Stimulated activated naive CD8-positive, alpha-beta T cell treated with anti-CD3 and anti-CD28 coated beads, Interleukin-15, Interleukin-2, amounts not matched to agents 100 ng/mL and 50 ng/mL, for 24 hours (primary cell): ENCODE data around the gene CAMTA1.
"Not testable (repeated sequence)": the region's sequence is repeated elsewhere in the genome, so short reads cannot be mapped to it uniquely, and the experiment has no call there.

Source experiments
- H3K27ac Mint-ChIP-seq: one replicate; pipeline ENCODE4 v1.8.0; 2021; ENCODE audit warnings: mild to moderate bottlenecking, mixed read lengths
- H3K27me3 Mint-ChIP-seq: one replicate; pipeline ENCODE4 v1.8.0; 2021; ENCODE audit warnings: mixed read lengths
- H3K36me3 Mint-ChIP-seq: one replicate; pipeline ENCODE4 v1.8.0; 2021; ENCODE audit warnings: low read depth, mixed read lengths
- H3K4me1 Mint-ChIP-seq: one replicate; pipeline ENCODE4 v1.8.0; 2021; ENCODE audit warnings: low read depth, mixed read lengths
- H3K4me3 Mint-ChIP-seq: one replicate; pipeline ENCODE4 v1.8.0; 2021; ENCODE audit warnings: mild to moderate bottlenecking, mixed read lengths
- H3K9me3 Mint-ChIP-seq: one replicate; pipeline ENCODE4 v1.8.0; 2021; ENCODE audit warnings: mixed read lengths

CAMTA1 gene

GRCh38 chr1:6790146-6790545 is 4.9 kb downstream of the CAMTA1 start:
- no peak overlapping the region for H3K4me3 Mint-ChIP-seq
- no peak overlapping the region for H3K27ac Mint-ChIP-seq
- peaks cover 27% of the 10 kb centered on the region for H3K36me3 Mint-ChIP-seq
- no peaks in the 10 kb centered on the region for H3K9me3 Mint-ChIP-seq
- peaks cover 53% of the 10 kb centered on the region for H3K4me1 Mint-ChIP-seq
- H3K27me3 Mint-ChIP-seq, result no peaks in the 10 kb centered on the region

DNA sequence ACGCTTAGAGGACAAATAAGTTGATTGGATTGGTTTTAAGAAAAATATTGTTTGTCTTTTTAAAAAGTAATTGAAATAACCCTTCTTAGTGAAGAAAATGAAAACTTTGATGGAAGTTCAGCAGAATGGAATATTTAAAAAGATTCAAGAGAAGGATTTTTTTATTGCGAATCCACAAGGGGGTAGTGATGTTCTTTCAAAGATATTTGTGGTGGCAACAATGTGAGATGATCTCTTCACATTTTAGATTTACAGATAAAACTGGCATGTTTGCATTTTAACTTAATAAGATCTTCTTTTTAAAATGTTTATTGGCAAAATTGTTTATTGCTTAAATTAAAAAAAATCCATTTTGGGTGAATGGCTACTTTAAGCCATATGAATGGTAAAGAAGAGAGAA is 8.9 kb downstream of the CAMTA1 start:
- no peak overlapping the region for H3K4me3 Mint-ChIP-seq

DNA sequence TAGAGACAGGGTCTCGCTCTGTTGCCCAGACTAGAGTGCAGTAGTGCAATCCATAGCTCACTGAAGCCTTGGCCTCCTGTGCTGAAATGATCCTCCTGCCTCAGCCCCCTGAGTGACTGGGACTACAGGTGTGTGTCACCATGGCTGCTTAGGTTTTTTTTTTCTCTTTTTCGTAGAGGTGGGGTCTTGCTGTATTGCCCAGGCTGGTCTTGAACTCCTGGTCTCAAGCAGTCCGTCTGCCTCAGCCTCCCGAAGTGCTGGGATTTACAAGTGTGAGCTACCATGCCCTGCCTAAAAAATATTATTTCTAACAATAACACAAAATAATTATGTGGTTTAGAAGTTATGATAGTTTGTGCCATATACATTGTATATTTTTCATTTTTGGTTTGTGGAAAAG is 9.9 kb downstream of the CAMTA1 start:
- Mint-ChIP-seq H3K27me3 (no peaks in the 10 kb centered on the region), H3K9me3 (no peaks in the 10 kb centered on the region), H3K4me1 (peaks cover 16% of the 10 kb centered on the region), H3K36me3 (peaks cover 20% of the 10 kb centered on the region), H3K27ac (no peak overlapping the region), H3K4me3 (no peak overlapping the region)

More for the DNA sequence above, 8.9 kb downstream of the CAMTA1 start:
- H3K9me3 Mint-ChIP-seq, result no peaks in the 10 kb centered on the region
- H3K27me3 Mint-ChIP-seq, result no peaks in the 10 kb centered on the region
- H3K4me1 Mint-ChIP-seq, result peaks cover 22% of the 10 kb centered on the region
- H3K27ac Mint-ChIP-seq, result no peak overlapping the region
- peaks cover 17% of the 10 kb centered on the region for H3K36me3 Mint-ChIP-seq

GRCh38 chr1:6795661-6796060 is 10.4 kb downstream of the CAMTA1 start:
- Mint-ChIP-seq H3K4me1 (peaks cover 16% of the 10 kb centered on the region), H3K27me3 (no peaks in the 10 kb centered on the region), H3K36me3 (peaks cover 20% of the 10 kb centered on the region), H3K27ac (no peak overlapping the region), H3K4me3 (no peak overlapping the region), H3K9me3 (no peaks in the 10 kb centered on the region)

DNA sequence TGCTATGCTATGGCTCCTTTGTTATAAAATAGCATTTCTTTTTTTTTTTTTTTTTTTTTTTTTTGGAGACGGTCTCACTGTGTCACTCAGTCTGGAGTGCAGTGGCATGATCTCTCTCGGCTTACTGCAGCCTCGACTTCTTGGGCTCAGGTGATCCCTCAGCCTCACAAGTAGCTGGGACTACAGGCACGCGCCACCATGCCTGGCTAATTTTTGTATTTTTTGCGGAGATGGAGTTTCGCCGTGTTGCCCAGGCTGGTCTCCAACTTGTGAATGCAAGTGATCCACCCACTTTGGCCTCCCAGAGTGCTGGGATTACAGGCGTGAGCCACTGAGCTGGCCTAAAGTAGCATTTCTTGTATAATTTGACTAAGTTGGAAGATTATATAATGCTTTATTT is 10.8 kb downstream of the CAMTA1 start:
- Mint-ChIP-seq H3K4me3 (no peak overlapping the region), H3K27me3 (no peaks in the 10 kb centered on the region), H3K36me3 (peaks cover 20% of the 10 kb centered on the region), H3K4me1 (peaks cover 16% of the 10 kb centered on the region), H3K27ac (no peak overlapping the region), H3K9me3 (no peaks in the 10 kb centered on the region)

DNA sequence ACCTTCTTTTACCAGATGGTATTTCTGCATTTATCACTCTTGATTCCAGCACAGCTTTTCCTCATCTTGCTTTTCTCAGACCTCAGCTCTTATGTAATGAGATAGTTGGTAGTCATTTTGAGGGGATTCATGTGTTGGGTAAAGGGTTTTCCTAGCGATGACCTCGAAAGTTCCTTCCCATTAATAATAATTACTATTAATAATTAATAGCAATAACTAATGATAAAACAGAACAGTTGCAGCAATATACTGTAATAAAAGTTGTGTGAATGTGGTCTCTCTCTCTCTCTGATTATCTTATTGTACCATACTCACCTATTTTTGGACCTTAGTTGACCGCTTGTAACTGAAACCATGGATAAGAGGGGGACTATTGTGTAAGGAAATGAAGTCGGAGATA is 14.2 kb downstream of the CAMTA1 start:
- no peak overlapping the region for H3K27ac Mint-ChIP-seq

GRCh38 chr1:6800745-6801144 is 15.5 kb downstream of the CAMTA1 start:
- Mint-ChIP-seq H3K27me3 (no peaks in the 10 kb centered on the region), H3K27ac (no peak overlapping the region), H3K4me1 (peaks cover 28% of the 10 kb centered on the region), H3K9me3 (no peaks in the 10 kb centered on the region), H3K36me3 (peaks cover 10% of the 10 kb centered on the region), H3K4me3 (no peak overlapping the region)

More for the DNA sequence above, 14.2 kb downstream of the CAMTA1 start:
- Mint-ChIP-seq H3K27me3 (no peaks in the 10 kb centered on the region), H3K9me3 (no peaks in the 10 kb centered on the region), H3K4me1 (peaks cover 28% of the 10 kb centered on the region), H3K36me3 (peaks cover 10% of the 10 kb centered on the region), H3K4me3 (no peak overlapping the region)

DNA sequence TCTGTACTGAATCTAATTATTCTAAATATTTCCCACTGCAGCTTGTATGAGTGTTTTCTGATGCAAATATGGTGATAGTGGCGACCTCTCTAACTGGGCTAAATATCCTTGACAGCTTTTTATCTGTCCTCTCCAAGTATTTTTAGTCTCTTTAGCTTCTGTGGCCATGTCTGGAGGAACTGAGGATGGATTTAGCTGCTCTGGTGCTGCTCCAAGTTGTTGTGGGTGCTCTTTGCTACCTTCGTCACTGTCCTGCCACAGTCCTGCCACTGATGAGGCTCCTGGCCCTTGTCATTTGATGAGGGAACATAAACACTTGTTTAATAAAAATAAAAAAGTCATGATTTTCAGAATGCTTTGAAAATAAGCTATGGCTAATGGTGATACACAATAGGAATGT is 15.9 kb downstream of the CAMTA1 start:
- Mint-ChIP-seq H3K4me3 (no peak overlapping the region), H3K9me3 (no peaks in the 10 kb centered on the region), H3K27ac (no peak overlapping the region), H3K27me3 (no peaks in the 10 kb centered on the region), H3K36me3 (peaks cover 10% of the 10 kb centered on the region), H3K4me1 (peaks cover 28% of the 10 kb centered on the region)

GRCh38 chr1:6801966-6802365 is 16.7 kb downstream of the CAMTA1 start:
- no peaks in the 10 kb centered on the region for H3K27me3 Mint-ChIP-seq
- peaks cover 5% of the 10 kb centered on the region for H3K36me3 Mint-ChIP-seq
- H3K27ac Mint-ChIP-seq, result no peak overlapping the region
- H3K9me3 Mint-ChIP-seq, result no peaks in the 10 kb centered on the region
- H3K4me1 Mint-ChIP-seq, result peaks cover 28% of the 10 kb centered on the region
- no peak overlapping the region for H3K4me3 Mint-ChIP-seq

DNA sequence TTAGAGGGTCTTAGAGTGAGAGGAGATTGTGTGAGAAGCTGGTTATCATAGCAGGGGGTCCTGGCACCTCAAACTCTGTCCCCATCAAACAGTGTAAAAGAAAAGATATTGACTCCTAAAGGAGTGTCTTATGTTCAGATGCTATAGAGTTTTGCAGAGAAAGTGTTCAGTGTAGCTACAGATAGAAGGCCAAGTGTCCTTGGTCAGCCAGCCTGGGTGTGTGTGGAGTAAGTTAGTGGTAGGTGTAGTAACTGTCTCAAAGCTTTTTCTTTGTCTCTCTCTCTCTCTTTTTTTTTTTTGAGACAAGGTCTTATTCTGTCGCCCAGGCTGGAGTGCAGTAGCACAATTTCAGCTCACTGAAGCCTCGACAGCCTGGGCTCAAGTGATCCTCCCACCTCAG is 17.2 kb downstream of the CAMTA1 start:
- H3K4me3 Mint-ChIP-seq, result no peak overlapping the region
- H3K9me3 Mint-ChIP-seq, result no peaks in the 10 kb centered on the region
- no peaks in the 10 kb centered on the region for H3K27me3 Mint-ChIP-seq
- H3K27ac Mint-ChIP-seq, result no peak overlapping the region
- peaks cover 3% of the 10 kb centered on the region for H3K36me3 Mint-ChIP-seq
- peaks cover 28% of the 10 kb centered on the region for H3K4me1 Mint-ChIP-seq

GRCh38 chr1:6802893-6803292 is 17.6 kb downstream of the CAMTA1 start:
- Mint-ChIP-seq H3K36me3 (peaks cover 3% of the 10 kb centered on the region), H3K27me3 (no peaks in the 10 kb centered on the region), H3K9me3 (no peaks in the 10 kb centered on the region), H3K27ac (no peak overlapping the region), H3K4me3 (no peak overlapping the region), H3K4me1 (peaks cover 28% of the 10 kb centered on the region)

DNA sequence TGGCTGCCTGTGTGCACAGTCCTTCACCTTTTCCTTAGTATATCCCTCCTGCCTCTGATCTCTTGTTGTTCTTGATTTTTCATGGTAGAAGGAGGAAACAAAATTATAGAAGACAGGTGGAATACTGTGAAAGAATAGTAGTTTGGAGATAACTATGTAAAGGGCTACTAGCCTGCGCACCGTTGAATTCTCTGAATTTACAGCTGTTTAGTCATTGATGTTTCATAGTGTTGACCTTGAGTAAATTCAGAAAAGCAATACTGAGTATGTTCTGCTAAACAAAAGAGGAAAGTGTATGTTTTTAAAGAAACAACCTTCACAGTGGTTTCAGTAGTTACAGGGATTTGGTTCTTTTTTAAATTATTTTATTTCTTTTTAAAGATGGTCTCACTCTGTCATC is 18.1 kb downstream of the CAMTA1 start:
- Mint-ChIP-seq H3K27ac (no peak overlapping the region), H3K27me3 (no peaks in the 10 kb centered on the region), H3K9me3 (no peaks in the 10 kb centered on the region), H3K4me1 (peaks cover 28% of the 10 kb centered on the region), H3K36me3 (peaks cover 3% of the 10 kb centered on the region), H3K4me3 (no peak overlapping the region)

GRCh38 chr1:6805004-6805416 is 19.8 kb downstream of the CAMTA1 start:
- no peak overlapping the region for H3K4me3 Mint-ChIP-seq
- H3K9me3 Mint-ChIP-seq, result no peaks in the 10 kb centered on the region
- no peaks in the 10 kb centered on the region for H3K36me3 Mint-ChIP-seq

GRCh38 chr1:6807782-6808181 is 22.5 kb downstream of the CAMTA1 start:
- Mint-ChIP-seq H3K27me3 (no peaks in the 10 kb centered on the region), H3K27ac (no peak overlapping the region), H3K36me3 (no peaks in the 10 kb centered on the region), H3K4me1 (peaks cover 9% of the 10 kb centered on the region), H3K4me3 (no peak overlapping the region), H3K9me3 (no peaks in the 10 kb centered on the region)

More at GRCh38 chr1:6805004-6805416, 19.8 kb downstream of the CAMTA1 start:
- Mint-ChIP-seq H3K4me1 (peaks cover 25% of the 10 kb centered on the region), H3K27ac (no peak overlapping the region), H3K27me3 (no peaks in the 10 kb centered on the region)

- H3K4me3 Mint-ChIP-seq, result no peak overlapping the region
- no peaks in the 10 kb centered on the region for H3K9me3 Mint-ChIP-seq
- H3K27ac Mint-ChIP-seq, result no peak overlapping the region
- H3K27me3 Mint-ChIP-seq, result no peaks in the 10 kb centered on the region
- H3K4me1 Mint-ChIP-seq, result peaks cover 4% of the 10 kb centered on the region
- H3K36me3 Mint-ChIP-seq, result no peaks in the 10 kb centered on the region
Observed at GRCh38 chr1:6809461-6809860, 24.2 kb downstream of the CAMTA1 start.

DNA sequence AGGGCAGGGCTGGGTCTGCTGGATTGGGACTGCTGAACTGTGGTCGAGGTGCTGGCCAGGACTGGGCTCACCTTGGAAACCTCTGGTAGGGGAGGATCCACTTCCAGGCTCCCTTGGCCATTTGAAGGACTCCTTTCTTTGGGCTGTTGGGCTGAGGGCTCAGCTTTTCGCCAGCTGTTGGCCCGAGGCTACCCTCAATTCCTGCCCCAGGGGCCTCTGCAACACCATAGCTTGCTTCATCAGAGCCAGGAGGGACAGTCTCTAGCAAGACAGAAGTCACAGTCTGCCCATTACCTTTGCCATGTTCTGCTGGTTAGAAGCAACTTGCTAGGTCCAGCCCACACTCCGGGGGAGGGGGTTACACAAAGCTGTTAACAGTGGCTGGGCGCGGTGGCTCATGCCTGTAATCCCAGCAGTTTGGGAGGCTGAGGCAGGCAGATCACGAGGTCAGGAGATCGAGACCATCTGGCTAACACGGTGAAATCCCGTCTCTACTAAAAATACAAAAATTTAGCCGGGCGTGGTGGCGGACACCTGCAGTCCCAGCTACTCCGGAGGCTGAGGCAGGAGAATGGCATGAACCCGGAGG is 25.0 kb downstream of the CAMTA1 start:
- H3K4me3 Mint-ChIP-seq, H3K36me3 Mint-ChIP-seq, H3K4me1 Mint-ChIP-seq, H3K9me3 Mint-ChIP-seq, H3K27me3 Mint-ChIP-seq, H3K27ac Mint-ChIP-seq: not testable (repeated sequence)
